GM18511 (cell line): ENCODE measurements around the gene ERG.

Source experiments
- ATAC-seq: cut with Tn5 transposase; IDR thresholded peaks from one replicate; pipeline ENCODE4 v1.9.1; 2021; ENCODE audit warnings: mild to moderate bottlenecking, moderate library complexity; ENCODE audit not compliant: unreplicated experiment

ERG gene

DNA sequence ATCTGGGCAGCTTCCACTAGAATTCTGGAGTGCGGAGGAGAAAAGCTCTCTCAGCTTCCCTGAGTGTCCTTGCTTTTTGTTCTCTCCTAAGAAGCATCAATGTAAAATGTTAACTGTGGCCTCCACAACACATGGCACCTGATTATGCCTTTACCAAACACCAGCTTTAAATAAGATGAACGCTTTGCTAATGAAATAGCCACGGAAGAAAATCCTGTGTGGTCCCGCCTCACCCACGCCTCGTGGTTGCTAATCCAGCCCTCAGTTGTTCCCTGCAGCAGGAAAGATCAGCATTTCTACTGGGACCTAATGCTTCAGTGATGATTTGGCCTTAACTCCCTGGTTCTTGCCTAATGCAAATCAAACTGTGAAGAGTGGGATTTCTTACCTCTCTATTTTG, 1.8 kb upstream of the ERG start:
- ATAC-seq: no peak

DNA sequence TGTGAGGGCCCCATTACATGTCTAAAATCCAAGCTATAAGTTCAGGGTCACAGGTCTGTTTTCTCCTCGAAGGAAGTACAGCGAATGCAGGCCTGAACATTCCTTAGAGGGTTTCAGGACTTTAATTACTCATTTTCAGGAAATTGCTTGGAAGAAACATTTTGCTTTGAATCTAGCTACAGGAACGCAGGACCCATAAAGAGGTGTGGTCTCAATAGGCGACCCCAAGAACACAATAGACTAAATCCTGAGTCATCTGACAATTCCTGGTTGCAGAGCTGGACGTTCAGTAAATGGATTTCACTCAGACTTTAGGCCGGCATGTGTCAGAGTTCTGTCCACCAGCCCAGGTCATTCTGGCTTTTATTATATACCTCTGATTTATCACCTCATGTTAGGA, 1.0 kb upstream of the ERG start:
- ATAC-seq: no peak

DNA sequence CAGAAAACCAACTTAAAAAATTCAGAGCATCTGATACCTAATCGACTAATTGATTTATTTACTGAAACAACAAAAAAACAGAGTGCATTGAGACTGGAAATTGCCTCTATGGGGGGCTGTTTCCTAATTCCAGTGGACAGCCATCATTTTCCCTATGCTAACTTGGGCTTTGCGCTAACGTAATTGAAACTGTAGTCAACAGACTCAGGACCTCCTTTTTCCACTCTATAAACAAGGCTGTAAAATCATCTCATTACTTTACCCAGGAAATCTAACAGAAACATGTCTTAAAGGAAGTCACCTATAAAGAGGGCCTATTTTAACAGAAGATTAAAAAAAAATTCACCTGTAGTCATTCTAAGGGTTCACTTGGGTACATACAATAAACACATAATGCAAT, 2.1 kb downstream of the ERG start:
- ATAC-seq: no peak

DNA sequence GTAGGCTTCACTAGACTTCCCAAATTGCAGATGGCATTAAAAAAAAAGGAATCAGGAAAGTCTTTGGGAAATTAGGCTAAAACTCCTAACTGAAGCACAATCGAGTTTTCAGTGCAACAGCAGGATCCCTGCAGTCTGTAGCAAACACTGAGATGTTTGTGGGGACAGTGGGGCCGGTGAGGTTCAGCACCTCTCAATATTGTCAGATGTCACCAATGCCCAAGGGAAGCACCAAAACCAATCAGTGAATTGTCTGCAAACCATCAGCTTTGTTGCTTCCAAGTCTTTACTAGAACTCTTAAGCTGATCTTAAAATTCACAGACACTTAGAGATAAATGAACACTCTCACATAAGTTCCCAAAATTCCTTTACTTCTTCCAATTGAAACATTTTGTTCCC, 2.6 kb downstream of the ERG start:
- no peak for ATAC-seq

DNA sequence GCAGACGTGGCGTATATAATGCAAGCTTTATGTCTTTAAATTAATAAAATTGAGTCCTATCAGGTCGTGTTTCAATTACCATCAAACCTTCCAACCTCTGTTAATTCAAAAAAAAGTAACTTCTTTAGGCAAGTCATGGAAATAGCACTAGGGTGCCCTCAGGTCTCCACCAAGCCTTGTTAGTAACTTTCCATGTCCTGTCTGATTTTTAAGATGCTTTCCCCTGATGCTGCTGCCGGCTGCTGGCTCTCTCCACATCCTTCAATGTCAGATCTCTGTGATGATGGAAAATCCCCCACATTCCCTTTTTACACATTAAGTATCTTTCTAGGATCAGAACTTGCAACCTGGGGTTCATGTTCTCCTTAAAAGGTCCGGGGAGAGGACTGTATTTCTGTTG, 3.0 kb downstream of the ERG start:
- no peak for ATAC-seq

DNA sequence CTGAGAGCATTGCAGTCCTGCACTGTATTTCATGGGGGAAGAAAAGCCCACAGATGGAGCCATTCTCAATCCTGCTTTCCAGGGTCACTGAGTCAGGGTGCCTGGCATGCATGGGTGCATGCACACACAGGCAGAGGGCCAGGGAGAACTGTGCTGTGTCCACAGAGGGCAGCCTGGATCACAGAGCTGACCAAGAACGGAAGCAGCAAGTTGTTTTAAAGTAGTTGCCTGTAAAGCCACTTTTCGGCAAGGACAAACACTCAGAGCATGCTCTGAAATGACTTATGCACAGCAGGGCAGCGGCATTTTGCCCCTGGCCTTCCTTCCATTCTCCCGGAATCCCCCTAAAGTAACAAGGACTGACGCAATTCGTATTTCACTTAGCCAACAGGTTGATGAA, 3.6 kb downstream of the ERG start:
- no peak for ATAC-seq

DNA sequence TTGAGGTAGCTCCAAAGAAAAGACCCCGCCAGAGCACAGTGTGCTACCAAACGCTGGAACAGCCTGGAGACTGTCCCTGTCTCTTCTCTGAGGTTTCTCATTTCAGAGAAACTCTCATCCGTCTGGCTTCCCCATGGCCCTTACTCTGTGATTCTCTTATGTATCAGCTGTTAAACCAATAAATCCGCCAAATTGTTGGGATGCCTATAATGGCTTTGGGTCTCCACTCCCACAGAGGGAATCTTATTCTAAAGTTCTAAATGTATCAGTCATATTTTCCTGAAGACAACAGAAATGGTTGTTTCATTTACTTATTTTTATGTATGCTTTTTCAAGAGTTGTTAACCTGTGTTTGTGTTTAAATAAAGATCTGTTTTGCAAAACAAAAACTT, 4.0 kb downstream of the ERG start:
- ATAC-seq: no peak

DNA sequence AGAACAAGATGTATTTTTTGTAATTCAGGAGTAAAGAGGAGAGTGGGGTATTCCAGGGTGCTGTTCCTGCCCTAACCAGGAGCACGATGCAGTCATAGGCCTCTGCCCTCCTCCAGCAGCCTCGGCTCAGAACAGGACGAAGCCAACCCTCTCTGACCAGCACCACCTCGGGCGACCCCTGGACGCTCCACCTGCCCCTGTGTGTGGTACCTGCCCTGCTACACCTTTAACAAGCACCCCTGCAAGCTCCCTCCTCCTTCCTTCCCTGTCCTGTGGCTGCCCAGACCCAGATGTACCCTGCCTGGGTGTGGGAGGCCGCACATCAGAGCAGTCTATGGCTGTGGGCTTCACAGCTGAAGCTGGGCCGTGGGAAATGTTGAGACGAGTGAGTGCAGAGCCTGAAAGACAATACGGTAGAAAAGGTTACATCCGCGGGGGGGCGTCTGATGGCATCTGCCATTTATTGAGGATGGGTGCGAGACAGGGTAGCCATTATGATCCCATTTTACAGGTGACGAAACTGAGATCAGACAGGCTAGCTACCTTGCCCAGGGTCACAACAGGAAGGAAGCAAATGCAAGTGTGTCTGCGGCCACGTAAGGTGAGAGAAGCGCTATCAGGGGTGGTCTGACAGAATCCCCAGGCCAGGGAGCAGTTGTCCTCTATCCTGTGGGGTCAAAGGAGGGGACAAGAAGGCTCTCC, 4.6 kb downstream of the ERG start:
- ATAC-seq: no peak

DNA sequence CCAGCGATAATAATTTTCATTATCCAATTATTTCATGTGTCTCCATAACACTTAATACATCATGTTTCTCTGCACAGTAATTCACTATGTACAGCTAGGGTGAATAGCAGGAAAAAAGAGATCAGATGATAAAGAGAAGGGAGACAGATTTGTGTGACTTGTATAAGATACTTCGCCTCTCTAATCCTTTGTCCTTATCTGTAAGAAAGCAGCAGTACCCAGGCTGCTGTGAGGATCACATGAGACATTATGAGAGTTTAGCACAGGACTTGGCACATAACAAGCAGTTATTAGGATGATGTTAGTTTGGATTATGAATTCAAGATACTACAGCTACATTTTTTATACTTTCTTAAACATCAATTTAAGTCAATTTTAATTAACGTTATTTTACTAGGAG, 6.3 kb downstream of the ERG start:
- ATAC-seq: no peak

DNA sequence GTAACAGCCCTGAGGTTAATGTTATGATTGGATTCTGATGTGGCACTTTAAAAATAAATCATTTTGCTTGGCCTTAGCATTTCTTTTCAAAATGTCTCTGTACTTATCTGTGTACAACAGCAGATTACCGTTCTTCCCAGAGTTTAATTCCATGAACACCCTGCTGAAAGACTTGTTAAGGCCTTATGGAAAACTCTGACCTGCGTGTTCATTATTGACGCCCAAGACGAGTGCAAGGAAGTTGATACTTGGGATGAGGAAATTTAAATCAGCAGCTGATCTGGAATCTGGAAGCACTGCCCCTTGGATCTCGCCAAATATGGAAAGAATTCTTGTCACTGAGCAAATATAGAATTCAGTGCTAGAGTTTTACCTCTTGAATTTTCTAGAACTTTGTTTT, 6.7 kb downstream of the ERG start:
- ATAC-seq: no peak

DNA sequence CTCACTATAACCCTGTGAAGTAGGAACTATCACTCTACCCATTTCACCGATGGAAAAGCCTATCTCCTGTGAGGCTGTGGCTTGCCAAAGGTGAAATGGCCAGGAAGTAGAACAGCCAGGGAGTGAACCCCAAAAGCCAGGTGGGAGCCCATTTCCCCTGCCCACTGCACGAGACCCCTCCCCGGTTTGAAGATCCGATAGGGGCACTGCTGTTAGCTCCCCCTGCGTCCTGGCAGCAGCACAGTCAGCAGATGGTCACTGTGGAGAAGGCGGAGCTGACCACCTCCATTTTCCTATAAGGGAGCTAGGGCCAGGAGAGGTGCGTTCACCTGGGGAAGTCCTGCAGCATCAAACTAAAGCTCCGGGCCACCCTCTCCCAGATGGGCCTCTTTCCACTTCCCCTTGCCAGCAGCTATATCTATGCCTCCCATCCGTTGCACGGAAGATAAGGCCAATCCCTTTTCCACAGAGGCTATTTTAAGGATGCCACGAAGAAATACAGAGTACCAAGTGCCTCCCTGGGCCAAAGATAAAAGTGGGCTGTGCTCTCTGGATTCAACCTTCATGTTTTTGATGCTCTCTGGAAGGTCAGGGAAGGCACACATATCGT, 7.8 kb downstream of the ERG start:
- ATAC-seq: no peak

DNA sequence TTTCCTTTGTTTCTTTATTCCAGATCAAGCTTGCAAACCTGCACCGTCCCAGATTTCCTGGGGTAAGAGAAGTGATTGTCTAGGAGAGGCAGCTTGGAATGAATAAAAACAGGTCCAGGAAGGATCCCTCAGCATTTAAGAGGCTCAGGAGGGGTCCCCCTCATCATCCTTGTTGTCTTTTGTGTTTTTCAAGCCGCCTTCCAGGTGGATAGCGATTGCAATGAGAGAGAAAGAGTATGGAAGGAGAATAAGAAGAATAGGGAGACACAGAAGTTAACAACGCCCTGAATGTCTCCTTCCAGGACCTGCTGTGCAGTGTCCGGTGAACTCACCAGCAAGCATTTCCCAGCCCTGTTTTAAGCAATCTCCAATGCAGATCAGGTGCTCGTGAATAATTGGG, 8.5 kb downstream of the ERG start:
- ATAC-seq: no peak

DNA sequence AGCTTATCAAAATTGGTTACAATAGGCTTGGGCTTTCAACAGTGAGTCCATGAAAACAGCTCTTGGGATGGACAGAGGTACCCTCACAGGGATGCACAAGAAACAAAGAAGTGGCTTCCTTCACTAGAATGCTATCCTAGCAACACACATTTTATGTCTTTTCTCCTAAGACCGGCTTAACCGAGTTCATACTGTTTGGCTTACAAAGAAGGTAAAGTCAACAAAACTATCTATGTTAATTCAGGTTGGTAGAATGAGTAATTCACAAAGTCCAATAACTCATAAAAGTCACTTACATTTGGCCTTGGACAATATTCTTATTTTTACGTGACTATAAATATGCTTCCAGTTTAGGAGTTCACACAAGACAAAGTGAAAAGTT, 9.0 kb downstream of the ERG start:
- ATAC-seq: no peak

DNA sequence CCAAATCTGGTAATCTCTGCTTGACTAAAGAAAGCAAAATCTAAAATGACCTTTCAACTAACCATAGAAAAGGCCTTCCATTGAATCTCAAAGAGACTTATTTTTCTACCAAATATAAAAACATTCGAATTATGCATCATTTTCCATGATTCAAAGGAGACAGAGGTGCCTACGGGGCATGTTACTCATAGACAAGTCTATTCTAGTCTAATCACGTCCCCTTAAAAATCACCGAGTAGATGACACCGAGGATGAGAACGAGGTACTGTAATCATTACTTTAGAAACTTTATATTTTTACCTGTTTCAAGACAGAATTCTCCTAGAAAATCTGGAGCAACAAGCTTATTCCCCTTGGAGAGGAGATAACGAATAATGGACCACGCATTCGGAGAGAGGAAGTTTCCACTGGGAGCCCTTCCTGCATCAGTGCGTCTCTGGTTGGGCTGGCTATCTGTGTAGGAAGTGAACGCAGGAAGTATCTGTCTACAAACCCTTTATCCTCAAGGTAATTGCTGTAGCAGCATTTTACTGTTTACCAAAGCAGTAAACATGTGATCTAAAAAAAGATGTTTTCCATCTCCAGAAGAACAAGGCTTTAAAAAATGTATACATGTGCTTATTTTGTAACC, 9.5 kb downstream of the ERG start:
- ATAC-seq: no peak

DNA sequence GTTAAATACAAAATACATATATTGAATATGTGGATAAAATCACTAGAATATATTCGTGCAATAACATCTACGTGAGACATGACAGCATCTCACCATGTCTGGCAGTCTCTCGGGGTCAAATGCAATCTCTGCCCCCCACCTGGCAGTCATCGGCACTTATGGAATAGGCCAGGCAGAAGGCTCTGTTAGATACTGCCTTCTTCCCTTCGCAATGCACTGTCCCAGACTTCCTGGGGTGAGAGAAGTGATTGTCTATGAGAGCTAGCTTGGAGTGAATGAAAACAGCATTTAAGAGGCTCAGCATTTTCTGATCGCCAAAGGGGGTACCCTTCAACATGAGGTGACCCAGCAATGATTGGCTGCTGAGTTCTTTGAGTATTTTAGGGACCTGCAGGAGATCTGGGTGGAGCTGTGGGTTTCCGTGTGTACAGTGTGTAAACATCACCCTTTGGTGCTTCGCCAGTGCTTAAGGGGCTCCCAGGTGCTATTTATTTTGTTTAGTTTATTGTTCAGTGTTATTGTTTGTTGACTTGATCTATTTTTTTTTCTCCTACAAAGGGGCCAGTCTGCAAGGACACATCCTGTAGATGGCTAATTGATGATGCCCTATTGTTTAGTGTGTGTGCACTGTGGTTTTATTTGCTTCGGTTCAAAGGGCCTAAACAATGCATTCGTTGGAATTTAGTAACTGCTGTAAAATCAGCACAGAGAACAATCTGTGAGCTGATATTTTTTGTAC, 10.2 kb downstream of the ERG start:
- no peak for ATAC-seq

DNA sequence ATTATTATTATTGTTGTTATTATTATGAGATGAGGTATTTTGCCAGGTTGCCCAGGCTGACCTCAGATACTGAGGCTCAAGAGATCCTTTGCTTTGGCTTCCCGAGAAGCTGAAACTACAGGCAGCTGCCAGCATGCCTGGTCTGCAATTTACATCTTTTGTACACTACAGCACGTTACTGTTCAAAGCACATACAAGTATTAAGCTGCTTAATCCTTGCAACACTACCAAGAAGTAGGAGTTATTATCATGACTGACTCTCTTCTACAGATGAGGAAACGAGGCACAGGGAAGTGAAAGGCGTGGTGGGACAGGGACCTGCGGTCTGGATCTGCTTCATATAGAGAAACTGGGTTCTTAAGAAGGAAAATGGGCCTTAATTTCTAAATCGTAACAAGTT, 11.6 kb downstream of the ERG start:
- ATAC-seq: no peak

DNA sequence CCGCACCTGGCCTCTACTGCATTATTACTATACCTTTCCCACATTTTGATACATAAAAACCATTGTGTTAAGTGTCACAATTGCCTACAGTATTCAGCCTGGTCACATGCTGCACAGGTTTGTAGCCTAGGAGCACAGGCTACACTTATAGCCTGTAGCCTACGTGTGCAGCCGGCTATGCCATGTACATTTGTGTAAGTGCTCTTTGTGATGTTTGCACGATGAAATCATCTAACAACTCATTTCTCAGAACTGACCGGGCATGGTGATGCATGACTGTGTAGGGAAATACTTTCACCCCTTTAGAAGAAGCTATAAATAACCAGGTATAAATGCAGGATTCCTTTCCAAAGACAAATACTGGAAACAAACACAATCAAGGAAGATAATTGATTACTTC, 12.1 kb downstream of the ERG start:
- ATAC-seq: no peak

DNA sequence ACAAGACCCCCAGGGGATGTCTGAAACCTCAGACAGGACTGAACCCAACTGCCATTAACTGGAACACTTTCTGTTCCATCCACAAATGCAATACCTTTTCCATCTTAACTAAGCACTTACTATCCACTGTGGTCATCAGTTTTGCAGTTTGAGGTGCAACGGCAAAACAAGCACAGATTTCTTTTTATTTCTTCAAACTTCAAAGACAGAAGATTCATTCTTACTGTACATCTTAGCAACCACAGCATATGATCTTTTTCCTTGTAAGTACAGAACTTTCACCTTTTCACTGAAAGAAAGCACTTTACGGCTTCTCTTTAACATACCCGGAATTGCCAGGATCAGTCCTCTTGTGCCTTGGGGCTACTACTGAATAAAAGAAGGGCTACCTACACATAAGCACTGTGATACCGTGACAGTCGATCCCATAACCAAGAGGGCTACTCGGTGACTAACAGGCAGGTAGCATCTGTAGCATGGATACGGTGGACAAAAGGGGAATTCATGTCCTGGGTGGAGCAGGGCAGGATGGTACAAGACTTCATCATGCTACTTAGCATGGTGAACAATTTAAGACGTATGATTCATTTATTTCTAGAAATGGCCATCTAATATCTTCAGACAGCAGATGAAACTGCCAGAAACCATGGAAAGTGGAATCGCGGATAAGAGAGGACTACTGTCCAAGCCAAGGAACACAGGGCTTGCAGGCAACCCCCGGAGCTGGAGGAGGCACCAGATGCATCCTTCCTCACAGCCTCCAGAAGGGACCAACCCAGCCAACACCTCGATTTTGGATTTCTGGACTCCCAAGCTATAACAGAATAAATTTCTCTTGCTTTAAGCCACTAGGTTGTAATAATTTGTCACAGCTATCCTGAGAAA, 18.4 kb downstream of the ERG start:
- no peak for ATAC-seq

DNA sequence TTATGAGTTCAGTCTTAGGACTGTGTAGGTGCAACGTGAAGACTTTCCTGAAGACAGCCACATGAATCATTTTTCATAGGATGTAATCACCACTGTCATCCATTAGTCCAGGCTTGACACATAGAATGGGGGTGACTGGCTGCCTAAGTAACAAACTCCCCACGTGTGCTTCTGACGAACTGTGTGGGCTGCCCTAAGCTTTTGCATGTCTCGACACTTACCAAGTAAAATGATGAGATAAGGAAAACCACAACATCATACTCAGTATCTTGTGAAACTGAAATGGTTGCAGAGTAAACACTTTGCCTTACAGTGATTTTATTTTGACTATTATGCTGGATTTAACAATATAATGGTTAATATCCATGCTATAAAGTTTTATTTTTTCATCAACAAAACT, 19.5 kb downstream of the ERG start:
- ATAC-seq: no peak

DNA sequence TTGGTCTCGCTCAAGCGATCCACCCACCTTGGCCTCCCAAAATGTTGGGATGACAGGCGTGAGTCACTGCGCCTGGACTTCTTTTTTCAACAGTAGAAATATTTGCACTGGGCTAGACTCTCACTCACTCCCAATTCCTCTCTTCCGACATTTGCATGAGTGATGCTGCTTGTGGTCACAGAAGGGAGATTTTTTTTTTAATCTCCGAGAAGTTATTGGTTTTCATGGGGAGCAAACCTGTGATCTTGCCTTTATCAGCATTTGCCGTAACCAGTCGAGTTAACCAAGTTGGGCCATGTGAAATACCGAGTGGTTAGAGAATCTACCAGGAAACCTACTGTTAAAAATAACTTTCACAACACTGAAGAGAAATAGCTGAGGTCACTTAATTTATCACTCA, 21.1 kb downstream of the ERG start:
- ATAC-seq: no peak

DNA sequence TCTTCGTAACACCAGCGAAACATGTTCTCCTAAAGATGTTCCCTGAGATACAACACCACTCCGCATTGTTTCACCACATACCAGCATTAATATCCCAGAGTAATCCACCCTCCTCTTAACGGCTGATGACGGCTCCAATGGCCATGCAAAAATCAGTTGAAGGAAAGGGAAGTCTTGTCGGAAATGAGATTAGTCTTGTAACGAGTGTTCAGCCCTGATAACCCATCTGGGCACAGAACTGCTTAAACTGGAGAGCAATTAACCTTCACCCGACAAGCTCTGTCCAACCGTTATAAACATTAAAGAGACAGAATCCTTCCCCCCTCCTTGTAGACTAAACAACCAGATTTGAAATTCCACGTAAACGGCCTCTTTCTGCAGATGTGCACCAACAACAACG, 21.9 kb downstream of the ERG start:
- ATAC-seq: no peak
